HG03135 (cell line): Measurements from ENCODE around the gene CISD1.

Experiments
- ATAC-seq: cut with Tn5 transposase; IDR thresholded peaks from one replicate; pipeline ENCODE4 v1.9.1; 2021; ENCODE audit warnings: mild to moderate bottlenecking, moderate library complexity; ENCODE audit not compliant: unreplicated experiment

The CISD1 gene

DNA sequence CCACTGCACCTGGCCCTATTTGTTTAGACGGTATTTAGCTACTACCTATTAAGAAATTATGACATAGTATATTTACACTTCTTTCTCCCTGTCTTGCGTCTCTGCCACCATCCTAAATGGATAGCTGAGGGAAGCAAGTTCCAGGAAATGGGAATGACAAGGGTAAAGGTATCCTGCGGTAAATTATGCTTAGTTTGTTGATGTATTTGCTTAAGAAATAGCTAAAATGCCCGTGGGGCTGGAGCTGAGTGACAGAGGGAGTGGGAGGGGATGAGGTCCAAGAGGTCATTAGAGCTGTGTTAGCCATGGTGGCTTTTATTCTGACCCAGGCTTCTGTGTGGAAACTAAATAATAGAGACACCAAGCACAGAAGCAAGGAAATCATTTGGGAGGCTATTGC lies 36.9 kb downstream of the CISD1 start:
- no peak for ATAC-seq

DNA sequence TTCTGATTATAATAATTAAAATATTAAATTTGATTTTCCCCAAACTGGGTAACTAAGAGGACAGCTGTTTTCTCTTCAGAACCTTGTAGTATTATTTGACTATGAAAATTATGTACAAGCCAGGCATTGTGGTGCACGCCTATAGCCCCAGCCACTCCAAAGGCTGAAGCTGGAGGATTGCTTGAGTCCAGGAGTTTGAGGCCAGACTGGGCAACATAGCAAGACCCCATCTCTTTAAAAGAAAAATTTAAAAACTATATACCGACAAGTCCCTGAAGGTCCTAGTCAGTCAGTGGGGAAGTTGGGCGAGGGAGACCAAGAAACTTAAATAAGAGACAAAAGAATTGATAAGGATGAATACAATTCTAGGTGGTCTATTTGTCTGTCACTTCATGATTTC lies 38.7 kb downstream of the CISD1 start:
- ATAC-seq = no peak

DNA sequence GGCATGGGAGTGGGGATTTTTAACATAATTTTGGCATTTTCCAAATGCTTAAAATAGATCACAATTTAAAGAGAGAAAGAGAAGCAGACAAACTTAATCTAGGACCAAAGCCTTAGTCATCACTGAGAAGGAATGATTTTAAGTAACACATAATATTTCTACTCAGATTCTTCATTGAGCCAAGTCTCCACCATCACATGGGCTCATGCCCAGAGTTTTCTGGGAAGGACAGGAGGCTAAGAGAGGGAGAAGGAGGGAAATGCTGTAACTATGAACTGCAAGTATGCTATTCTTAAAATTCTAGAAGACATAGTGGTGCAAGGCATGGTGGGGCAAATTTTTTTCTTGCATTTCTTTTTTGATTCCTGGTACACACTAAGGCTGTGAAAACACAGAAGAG lies 42.1 kb downstream of the CISD1 start:
- ATAC-seq = no peak

DNA sequence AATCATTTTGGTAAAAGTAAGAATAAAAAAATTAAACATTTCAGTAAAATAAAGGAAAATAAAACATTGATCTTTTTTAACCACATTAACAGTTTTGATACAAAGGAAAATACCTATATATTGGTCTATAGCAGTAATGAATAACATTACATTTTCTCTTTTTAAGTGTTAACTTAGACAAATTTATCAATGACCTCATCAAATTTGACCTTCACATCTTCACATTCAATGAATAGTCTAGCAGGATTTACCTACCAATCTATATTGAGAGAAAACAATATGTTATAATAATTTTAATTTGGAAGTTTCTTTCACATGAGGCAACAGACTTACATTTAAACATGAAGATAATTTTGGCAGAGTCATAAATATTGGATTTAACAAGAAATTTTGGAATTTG lies 47.9 kb downstream of the CISD1 start:
- ATAC-seq = no peak

DNA sequence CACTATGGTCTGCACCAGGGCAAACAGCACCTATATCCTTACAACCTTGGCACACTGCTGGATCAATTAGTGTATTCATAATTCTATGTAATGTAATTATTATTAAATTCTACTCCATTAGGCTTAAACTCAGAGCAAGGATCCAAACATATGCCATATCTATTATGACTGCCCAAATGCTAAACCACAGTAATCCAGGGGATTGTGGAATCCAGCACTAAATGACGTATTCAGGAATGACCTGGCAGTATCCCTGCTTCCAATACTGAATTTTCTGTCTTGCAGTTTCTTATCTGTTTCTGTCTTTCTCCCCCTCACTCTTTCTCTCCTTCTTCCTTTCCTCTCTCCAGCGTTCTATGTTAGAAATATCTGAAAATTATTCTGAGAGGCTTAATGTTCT lies 49.4 kb downstream of the CISD1 start:
- no peak for ATAC-seq

DNA sequence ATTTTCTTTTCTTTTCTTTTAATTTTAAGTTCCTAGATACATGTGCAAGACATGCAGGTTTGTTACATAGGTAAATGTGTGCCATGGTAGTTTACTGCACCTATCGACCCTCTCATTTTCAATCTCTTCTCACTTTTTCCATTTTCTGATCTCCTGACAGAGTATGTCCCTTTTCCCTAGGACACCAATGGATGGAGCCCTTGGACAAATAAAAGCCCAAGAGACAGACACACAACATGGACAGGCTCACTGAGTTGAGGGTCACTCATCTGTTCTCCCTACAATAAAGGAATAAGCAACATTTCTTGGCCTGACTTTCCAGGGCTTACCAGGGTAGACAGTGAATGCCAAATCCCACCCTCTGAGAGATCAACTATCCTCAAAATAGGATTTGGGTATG lies 50.6 kb downstream of the CISD1 start:
- no peak for ATAC-seq

DNA sequence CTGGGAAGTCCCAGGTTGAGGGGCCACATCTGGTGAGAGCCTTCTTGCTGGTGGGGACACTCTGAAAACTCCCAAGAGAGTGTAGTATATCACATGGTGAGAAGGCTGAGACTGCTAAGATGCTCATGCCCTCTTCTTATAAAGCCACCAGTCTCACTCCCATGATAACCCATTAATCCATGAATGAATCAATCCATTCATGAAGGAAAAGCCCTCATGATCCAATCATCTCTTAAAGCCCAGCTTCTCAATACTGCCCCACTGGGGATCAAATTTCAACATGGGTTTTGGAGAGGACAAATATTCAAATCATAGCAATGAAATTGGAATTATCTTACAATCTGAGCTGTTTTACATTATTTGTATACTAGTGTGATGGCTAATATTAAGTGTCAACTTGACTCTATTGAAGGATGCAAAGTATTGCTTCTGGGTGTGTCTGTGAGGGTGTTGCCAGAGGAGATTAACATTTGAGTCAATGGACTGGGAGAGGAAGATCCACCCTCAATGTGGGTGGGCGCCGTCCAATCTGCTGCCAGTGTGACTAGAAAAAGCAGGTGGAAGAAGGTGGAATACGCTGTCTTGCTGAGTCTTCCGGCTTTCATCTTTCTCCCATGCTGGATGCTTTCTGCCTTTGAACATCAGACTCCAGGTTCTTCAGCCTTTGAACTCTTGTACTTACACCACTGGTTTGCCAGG lies 51.5 kb downstream of the CISD1 start:
- no peak for ATAC-seq

DNA sequence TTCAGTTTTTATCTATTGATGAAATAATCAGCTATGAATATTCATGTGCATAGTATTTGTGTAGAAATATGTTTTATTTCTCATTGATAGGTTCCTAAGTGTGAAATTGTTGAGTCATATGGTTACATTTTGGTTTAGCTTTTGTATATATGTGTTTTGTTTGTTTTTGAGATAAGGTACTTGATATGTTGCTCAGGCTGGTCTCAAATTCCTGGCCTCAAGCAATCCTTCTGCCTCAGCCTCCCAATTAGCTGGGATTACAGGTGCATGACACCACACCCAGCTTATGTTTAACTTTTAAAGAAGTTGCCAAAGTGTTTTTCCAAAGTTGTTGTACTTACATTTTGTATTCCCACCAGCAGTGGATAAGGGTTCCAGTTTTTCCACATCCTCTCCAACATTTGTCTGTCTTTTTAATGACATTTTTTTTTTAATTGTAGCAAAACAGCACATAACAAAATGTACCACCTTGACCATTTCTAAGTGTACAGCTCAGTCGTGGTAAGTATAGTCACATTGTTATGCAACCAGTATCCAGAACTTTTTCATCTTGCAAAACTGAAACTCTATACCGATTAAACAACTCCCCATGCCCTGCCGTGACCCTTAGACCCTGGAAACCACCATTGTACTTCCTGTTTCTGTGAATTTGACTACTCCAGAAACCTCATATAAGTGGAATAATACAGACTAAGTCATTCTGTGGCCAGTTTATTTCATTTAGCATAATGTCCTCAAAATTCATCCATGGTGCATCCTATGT lies 53.3 kb downstream of the CISD1 start:
- peak; percentile 80 for ATAC-seq

DNA sequence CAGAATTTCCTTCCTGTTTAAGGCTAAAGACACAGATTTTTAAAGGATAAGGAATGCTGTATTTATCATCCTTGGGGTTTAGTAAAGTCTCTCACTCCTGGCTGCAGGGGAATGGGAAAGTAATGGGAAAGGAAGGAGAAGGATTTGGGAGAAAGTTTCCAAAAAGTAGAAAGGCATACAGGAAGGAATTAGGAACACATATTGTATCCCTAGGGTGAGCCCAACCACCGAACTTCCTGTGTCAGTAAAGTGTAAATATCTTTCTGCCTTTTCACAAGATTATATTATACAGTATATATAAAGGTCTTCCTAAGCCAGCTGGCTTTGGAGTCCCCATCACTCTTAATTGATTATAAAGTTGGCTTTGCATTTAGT lies 53.9 kb downstream of the CISD1 start:
- ATAC-seq = no peak

DNA sequence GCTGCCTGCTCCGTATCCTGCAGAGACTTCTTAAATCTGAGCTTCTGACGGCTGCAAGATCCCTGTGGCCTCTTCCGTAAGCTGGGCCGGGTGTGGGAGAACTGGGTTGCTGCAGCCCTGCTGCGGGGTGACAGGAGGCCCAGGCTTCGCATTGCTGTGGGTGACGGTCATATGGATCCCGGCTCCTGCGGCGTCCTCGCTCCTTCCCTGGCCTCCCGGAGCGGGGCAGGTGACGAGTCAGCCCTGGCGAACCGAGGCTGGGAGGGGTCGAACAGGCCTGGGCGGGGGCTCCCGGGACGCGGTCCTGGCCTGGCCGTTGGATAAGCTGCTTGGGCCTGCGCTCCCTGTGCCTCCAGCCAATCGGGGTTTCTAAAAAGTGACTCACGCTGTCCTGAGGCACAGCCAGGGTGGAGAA lies 58.0 kb downstream of the CISD1 start:
- ATAC-seq = no peak

DNA sequence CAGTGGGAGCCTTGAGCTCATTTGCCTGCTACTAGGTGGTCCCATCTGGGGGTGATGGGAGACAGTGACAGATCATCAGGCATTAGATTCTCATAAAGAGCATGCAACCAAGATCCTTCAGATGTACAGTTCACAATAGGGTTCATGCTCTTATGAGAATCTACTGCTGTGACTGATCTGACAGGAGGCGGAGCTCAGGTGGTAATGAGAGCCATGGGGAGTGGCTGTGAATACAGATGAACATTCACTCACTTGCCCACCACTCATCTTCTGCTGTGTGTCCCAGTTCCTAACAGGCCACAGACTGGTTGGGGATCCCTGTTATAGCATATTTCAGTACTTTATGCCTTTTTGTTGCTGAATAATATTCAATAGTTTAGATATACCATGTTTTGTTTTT lies 59.3 kb downstream of the CISD1 start:
- no peak for ATAC-seq

DNA sequence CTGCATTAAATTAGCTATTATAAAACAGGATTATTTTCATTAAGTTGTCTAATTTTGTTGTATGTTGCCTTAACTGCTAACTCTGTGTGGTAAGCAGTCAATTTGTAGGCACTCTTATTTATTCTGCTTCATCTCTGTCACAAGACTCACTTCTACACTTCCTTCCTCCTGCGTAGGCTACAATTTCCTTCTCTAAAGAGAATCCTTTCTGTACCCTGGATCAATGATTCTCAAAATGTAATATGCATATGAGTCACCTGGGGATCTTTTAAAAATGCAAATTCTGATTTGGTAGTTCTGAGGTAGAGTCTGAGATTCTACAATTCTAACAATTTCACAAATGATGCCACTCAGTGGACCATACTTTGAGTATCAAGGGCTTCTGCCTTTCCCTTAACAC lies 61.5 kb downstream of the CISD1 start:
- ATAC-seq = no peak

DNA sequence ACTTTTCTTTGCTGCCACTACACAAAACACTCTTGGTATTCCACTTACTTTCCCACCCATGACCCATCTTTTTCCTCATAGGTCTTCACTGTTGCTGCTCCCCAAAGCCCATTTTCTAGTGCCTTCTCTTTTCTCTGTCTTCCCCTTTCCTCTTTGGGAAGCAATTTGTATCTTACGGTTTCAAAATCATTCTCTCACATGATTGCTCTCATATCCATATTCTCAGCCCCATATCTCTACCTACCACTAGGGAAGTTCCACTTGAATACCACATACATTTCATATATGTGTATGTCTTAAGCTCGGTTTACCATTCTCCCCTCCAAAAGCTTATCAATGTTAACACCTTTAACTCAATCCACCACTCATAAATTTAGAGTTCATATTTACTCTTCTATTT lies 62.7 kb downstream of the CISD1 start:
- ATAC-seq = no peak

DNA sequence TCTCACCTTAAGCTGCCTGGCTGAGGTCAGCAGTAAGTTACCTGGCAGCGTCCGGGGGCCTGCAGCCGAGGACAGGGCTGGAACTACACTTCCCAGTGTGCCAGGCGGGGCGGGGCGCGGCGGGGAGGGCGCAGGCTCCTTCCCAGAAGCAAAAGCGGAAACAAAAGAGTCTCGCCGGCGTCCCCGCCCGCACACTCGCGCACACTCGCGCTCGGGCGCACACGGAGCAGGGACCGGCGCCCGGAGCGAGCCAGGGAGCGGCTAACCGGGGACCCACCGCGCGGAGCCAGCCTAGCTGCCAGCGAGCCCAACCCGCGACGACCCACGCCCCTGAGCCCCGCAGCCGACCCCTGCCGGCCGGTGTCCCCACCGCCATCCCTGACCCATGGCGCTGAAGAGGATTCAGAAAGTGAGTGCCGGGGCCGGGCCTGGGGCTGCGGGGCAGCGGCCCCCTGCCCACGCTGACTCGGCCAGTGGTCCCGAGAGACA lies 65.9 kb downstream of the CISD1 start, which contains the start of gene UBE2D1:
Gene UBE2D1 (plus strand): TSS at position 190 of the 489 bp plus-strand sequence. CDS start 196 bp downstream, at position 386.
- ATAC-seq = peak; percentile 98

DNA sequence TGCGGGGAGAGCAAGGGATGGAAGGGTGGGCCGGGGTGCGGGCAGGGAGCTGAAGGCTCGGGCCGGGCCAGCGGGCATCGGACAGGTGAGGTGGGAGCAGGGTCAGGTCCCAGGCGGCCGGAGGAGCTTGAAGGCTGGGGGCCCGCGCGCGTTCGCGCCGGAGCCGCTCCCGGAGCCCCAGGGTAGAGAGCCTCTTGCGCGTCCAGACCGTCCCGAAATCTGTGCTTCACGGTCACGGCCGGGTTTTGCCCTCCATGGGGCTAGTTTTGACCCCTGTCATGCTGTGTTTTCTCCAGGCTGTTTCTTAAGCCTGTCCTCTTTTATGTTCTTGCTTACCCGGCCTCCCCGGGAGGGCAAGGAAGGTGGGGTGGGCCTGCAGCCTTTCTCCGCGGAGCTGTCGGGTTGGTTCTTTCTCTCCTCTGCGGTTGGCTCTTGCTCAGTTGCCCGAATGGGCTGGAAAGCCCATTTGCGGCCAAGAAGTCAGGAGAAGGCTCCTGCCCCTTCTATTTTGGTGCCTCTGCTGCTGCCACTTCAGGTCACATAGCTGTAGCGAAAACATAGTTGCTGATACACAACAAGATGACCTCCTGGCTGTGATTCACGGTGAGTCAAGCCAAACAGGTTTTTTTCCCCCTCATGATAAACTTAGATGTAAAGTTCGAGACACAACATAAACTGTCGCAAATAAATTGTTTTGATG lies 66.5 kb downstream of the CISD1 start:
- ATAC-seq = peak; percentile 53

DNA sequence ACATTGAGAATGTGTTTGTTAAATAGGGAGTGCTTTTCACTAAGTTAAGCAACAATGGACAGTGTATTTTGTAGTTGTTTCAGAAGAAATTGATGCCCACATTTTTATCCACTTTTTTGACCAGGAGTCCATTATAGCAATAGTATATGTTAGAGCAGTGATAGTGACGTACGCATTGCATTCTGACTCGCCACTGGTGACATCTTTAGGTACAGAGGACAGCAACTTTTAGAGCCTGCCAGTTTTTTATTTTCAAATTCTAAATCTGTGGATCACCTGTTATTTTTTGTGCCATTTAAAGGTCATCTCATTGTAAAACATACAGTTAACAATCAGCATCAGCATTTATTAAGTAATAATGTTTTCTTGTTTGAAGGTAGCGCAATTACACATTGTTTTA lies 67.3 kb downstream of the CISD1 start:
- no peak for ATAC-seq
